Bronchial epithelial cell (primary cell): ENCODE data around the gene SLC16A5. TPM values are rescaled to one million over a fixed set of nuclear protein-coding genes. Genes with fewer than 3 reads are reported as not detected.
"Not testable (repeated sequence)": the region's sequence is repeated elsewhere in the genome, so short reads cannot be mapped to it uniquely, and the experiment has no call there.

Experiments used
- DNase-seq: peaks from one replicate; pipeline ENCODE4 v3.0.0-alpha.2; 2010; ENCODE audit warnings: low read depth
- FAIRE-seq: peaks from 2 replicates; lab custom pipeline; 2011; peaks lifted over from hg19 to GRCh38; lab: Jason Lieb, UNC
- H3K27me3 ChIP-seq: 2 replicates; pipeline ENCODE4 v1.5.1; 2011; ENCODE audit warnings: low read length; ENCODE audit not compliant: control insufficient read depth, insufficient read depth
- H3K36me3 ChIP-seq: 2 replicates; pipeline ENCODE4 v1.5.1; 2011; ENCODE audit warnings: low read length; ENCODE audit not compliant: control insufficient read depth, insufficient read depth
- H3K4me3 ChIP-seq: 2 replicates; pipeline ENCODE4 v1.5.1; 2011; ENCODE audit warnings: mild to moderate bottlenecking, low read depth, low read length, control low read depth
- total RNA-seq: library from RNA; depleted of rRNA; stranded (reverse); fragments of >200 nt; gene quantifications from 2 replicates; pipeline ENCODE4 v1.2.1, GENCODE V29; 2014
- TF ChIP-seq, protein P1 (sequence below): IDR thresholded peaks from 2 replicates; pipeline ENCODE4 v1.5.1; 2011; ENCODE audit warnings: mild to moderate bottlenecking, moderate library complexity, low read length, control low read depth, inconsistent platforms; ENCODE audit not compliant: insufficient read depth, severe bottlenecking

The SLC16A5 gene
- total RNA-seq, 1 donor from 2014 or later: 15.0 TPM

DNA sequence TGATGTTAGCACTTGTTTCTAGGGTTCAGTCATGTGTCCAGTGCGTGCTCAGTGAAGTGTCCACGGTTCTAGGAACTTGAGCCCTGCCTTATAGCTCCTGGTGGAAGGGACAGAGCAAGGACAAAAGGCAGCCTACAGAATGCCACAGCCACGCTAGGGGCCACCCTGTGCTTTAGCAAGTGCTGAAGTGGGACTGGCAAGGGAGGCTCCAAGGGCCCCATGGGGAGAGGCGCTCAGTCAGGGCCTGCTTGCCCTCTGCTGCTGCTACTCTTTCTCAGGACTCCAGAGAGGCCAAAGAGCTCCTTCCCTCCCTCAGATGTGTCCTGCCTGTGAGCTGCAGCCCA, 37.0 kb downstream of the SLC16A5 start:
- peaks cover 1% of the 10 kb centered on the region for H3K36me3 ChIP-seq
- TF ChIP-seq, protein P1, sequence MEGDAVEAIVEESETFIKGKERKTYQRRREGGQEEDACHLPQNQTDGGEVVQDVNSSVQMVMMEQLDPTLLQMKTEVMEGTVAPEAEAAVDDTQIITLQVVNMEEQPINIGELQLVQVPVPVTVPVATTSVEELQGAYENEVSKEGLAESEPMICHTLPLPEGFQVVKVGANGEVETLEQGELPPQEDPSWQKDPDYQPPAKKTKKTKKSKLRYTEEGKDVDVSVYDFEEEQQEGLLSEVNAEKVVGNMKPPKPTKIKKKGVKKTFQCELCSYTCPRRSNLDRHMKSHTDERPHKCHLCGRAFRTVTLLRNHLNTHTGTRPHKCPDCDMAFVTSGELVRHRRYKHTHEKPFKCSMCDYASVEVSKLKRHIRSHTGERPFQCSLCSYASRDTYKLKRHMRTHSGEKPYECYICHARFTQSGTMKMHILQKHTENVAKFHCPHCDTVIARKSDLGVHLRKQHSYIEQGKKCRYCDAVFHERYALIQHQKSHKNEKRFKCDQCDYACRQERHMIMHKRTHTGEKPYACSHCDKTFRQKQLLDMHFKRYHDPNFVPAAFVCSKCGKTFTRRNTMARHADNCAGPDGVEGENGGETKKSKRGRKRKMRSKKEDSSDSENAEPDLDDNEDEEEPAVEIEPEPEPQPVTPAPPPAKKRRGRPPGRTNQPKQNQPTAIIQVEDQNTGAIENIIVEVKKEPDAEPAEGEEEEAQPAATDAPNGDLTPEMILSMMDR: no peak
- no peak for FAIRE-seq
- no peak for DNase-seq
- H3K4me3 ChIP-seq: no peak overlapping the region
- no peaks in the 10 kb centered on the region for H3K27me3 ChIP-seq

DNA sequence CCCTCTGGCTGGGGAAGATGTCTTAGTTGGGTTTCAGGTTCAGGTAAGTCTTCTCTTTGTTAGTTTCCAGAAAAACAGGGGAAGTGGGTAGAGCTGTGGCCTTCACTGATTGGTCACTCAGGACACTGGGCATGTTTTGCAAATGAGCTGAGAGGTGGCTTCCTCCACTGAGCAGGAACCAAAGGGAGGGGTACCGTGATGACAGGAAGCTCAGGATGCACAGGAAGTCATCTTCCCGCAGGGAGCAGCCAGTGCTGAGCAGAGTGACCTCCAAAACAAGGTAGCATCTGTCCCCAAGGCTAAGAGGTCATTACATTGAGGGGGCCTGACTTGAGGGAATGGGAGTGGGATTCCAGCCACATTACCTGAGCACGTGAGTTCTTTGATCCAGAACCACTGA, 38.2 kb downstream of the SLC16A5 start:
- Histone ChIP-seq H3K36me3 (peaks cover 4% of the 10 kb centered on the region), H3K4me3 (no peak overlapping the region), H3K27me3 (no peaks in the 10 kb centered on the region)
- TF ChIP-seq, protein P1: no peak
- FAIRE-seq (no peak), DNase-seq (no peak)

DNA sequence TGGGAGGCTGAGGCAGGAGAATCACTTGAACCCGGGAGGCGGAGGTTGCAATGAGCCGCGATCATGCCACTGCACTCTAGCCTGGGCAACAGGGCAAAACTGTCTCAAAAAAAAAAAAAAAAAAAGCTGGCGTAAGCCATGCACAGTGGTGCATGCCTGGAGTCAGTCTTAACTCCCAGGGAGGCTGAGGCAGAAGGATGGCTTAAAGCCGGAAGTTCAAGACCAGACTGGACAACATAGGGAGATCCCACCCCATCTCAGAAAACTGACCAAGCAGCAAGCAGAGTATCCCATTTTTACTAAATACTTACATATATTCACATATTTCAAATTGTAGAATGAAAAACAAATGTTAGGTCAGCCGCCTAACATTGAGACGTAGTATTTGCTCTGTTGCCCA, 39.2 kb downstream of the SLC16A5 start:
- no peak for DNase-seq
- peaks cover 4% of the 10 kb centered on the region for H3K36me3 ChIP-seq
- TF ChIP-seq, protein P1: no peak
- no peak overlapping the region for H3K4me3 ChIP-seq
- no peak for FAIRE-seq
- H3K27me3 ChIP-seq: no peaks in the 10 kb centered on the region

DNA sequence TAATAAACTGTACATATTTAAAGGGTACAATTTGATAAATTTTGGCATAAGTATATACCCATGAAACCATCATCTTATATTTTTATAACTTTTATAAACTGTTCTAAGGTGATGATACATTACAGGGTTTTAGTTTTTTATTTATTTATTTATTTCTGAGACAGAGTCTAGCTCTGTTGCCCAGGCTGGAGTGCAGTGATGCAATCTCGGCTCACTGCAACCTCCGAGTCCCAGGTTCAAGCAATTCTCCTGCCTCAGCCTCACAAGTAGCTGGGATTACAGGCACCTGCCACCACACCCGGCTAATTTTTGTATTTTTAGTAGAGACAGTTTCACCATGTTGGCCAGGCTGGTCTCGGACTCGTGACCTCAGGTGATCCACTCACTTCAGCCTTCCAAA, 40.2 kb downstream of the SLC16A5 start:
- DNase-seq, H3K36me3 ChIP-seq, H3K4me3 ChIP-seq, H3K27me3 ChIP-seq, FAIRE-seq: not testable (repeated sequence)

DNA sequence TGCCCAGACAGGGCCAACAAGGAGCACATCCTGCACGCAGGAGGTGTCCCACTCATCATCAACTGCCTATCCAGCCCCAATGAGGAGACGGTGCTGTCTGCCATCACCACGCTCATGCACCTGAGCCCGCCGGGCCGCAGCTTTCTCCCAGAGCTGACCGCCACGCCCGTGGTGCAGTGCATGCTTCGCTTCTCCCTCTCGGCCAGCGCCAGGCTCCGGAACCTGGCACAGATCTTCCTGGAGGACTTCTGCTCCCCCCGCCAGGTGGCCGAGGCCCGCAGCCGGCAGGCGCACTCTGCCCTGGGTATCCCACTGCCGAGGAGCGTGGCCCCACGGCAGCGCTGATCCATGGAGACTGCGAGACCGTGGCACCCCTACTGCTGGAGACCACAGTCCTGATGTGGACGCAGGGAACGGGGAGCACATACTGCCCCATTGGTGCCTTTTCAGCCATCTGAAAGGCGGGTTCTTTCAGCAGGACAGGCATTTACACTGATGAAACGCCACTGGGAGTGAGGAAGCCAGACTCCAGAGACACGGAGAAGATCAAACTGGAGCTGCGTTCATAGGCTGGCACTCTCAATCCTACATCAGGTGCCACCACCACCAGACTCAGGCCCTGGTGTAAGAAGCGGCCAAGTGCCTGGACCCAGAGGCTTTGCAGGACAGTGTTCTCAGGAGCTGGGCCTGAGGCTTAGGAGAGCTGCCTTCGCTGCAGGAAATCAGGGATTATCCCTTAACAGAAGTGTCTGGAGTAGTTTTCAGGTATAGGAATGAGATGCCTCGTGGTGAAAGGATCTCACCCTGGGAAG, 41.1 kb downstream of the SLC16A5 start:
- DNase-seq (no peak), FAIRE-seq (no peak)
- H3K27me3 ChIP-seq: no peaks in the 10 kb centered on the region
- H3K4me3 ChIP-seq: no peak overlapping the region
- TF ChIP-seq, protein P1: no peak
- H3K36me3 ChIP-seq: peaks cover 4% of the 10 kb centered on the region

DNA sequence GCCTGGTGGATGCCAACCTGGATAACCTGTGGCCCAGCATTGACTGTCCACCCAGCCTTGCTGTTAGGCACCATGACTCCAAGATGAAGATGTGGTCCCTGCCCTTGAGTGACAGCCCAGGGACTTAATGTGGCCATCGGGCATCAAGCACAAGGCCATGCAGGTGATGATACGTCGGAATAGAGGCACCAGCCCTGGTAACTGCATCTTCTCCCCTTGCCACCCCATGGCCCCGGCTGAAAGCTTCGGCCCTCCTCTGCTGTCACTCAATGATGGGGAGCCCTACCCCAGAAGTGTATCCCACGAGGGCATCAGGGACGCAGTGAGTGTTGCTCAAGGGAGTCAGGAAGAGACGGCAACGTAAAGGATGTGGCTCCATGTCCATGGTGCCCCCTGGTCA, 41.8 kb downstream of the SLC16A5 start:
- Histone ChIP-seq H3K36me3 (peaks cover 4% of the 10 kb centered on the region), H3K27me3 (no peaks in the 10 kb centered on the region), H3K4me3 (no peak overlapping the region)
- FAIRE-seq: no peak
- DNase-seq: no peak
- TF ChIP-seq, protein P1: no peak
